ENCODE measurements around the gene MINDY1. TPM values are rescaled to one million over a fixed set of nuclear protein-coding genes. Genes with fewer than 3 reads are reported as not detected.

Gene MINDY1
- total RNA-seq, 2 experiments from 2014 or later: 23.9 to 24.3 TPM

DNA sequence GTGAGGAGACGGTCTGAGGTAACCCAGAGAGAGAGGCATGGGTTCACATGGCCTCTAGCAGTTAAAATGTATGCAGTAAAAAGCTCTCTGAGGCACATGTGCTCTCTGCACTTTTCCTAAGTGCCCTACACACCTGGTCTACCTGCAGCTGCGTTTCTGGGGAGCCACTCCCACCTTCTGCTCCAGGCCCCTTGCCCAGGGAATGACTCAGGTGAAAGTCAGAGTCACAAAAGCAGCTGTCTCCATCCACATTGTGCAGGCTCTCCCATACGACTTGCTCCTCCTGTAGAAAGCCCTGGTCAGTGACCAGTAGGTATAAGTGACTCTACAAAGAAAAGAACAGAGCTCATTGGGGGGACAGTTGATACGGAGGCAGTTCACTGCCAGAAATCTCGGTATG, 8.8 kb downstream of the MINDY1 start:
- ChIA-PET POLR2A (interaction anchor here (0.6 kb wide), 1 partner anchor 57 kb away, joined by 3 read pairs; no protein-coding TSS in a partner anchor), CTCF (interaction anchor here (0.9 to 6.9 kb wide), 3 partner anchors 12 to 742 kb away, joined by 3 to 61 read pairs (median 3); partner anchors contain the start of gene ANXA9)
- Mint-ChIP-seq H3K4me1 (peaks cover 39% of the 10 kb centered on the region), H3K27me3 (no peaks in the 10 kb centered on the region), H3K4me3 (no peak overlapping the region), H3K27ac (no peak overlapping the region), H3K9me3 (no peaks in the 10 kb centered on the region), H3K36me3 (ENCODE audit: low read depth) (peaks cover 42% of the 10 kb centered on the region)
- DNase-seq: no peak

DNA sequence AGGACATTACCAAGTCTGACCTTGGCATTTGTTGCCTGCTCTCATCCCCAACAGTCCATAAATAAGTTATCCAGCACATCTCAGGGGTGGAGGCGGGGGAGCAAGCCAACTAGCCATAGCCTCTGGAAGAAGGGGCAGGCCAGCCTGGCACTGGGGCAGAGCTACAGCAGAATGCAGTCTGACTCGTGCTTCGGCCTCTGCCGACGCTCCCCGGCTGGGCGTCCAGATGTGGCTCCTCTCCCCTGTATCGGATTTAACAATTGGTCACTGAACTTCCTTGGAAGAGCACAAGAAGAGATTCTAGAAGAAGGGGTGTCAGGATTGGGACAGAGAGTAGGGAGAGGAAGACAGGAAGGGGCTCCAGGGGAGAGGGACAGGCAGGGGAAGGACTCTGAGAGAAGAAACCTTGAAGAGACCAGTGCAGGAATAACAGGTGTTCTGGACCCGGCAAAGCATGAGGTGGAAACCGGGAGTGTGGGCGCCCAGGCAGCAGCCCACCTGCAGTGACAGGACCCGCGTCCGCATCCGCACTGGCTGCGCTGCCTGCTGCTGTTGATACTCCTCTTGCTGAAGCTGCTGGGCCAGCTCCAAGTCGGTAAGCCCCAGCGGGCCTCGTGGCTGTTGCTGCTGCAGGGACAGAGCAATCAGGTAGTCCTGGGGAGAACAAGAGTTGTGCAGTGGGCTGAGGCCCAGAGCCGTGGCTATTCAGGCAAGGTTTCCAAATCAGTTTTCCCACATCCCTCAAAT, 9.4 kb downstream of the MINDY1 start:
- POLR2A ChIA-PET: interaction anchor here (1.2 kb wide), 1 partner anchor 15 kb away, joined by 6 read pairs; the partner anchor contains the start of gene ANXA9
- no peak overlapping the region for H3K4me3 Mint-ChIP-seq
- CTCF ChIA-PET: interaction anchor here (0.6 to 6.9 kb wide), 8 partner anchors 8 to 741 kb away, joined by 3 to 61 read pairs (median 3); partner anchors contain the start of genes ANXA9 and MINDY1

DNA sequence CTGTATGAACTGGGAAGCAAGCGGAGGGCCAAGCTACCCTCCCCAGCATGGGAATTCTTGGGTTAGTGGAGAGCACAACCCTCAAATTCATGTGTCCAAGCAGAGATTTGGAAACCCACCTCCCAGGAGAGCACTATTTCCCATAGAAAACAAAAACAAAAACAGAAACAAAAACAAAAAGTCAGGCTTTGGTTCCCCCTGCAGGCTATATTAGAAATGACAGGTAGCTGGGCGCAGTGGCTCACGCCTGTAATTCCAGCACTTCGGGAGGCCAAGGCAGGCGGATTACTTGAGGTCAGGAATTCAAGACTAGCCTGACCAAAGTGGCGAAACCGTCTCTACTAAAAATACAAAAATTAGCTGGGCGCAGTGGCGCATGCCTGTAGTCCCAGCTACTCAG, 10.8 kb downstream of the MINDY1 start:
- Mint-ChIP-seq H3K4me1 (peaks cover 21% of the 10 kb centered on the region), H3K27me3 (no peaks in the 10 kb centered on the region), H3K27ac (no peak overlapping the region), H3K9me3 (no peaks in the 10 kb centered on the region), H3K36me3 (ENCODE audit: low read depth) (peaks cover 29% of the 10 kb centered on the region), H3K4me3 (no peak overlapping the region)
- ChIA-PET CTCF (interaction anchor here (0.7 to 6.9 kb wide), 12 partner anchors 10 to 532 kb away, joined by 3 to 61 read pairs (median 4); partner anchors contain the start of genes ANXA9 and MINDY1), POLR2A (interaction anchor here (0.8 to 1.2 kb wide), 2 partner anchors 14 to 22 kb away, joined by 3 to 6 read pairs; partner anchors contain the start of gene ANXA9)
- peak; percentile 46 for DNase-seq

More for the DNA sequence above, 9.4 kb downstream of the MINDY1 start:
- Mint-ChIP-seq H3K36me3 (ENCODE audit: low read depth) (peaks cover 42% of the 10 kb centered on the region), H3K27ac (no peak overlapping the region), H3K27me3 (no peaks in the 10 kb centered on the region), H3K4me1 (peaks cover 32% of the 10 kb centered on the region), H3K9me3 (no peaks in the 10 kb centered on the region)
- DNase-seq: no peak

DNA sequence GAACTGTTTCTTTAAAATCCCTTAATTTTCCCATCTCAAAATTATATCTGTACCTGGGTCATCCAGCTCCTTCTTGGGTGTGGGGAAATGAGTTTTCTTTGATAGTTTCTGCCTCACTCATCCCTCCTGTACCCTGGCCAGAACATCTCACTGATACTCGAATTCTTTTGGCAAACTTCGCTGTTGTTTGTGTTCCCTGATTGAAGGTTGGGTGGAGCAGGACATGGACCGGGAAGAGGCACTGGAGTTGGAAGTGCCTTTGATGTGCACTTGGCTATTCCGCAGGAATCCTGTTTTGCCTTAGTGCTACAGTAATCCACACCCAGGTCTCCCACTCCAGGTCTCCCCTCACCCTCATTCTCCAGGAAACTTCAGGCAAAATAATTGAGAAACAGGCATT, 11.2 kb downstream of the MINDY1 start:
- POLR2A ChIA-PET: no interaction called here
- Mint-ChIP-seq H3K4me3 (no peak overlapping the region), H3K9me3 (no peaks in the 10 kb centered on the region), H3K4me1 (peaks cover 18% of the 10 kb centered on the region), H3K36me3 (ENCODE audit: low read depth) (peaks cover 25% of the 10 kb centered on the region), H3K27ac (no peak overlapping the region), H3K27me3 (no peaks in the 10 kb centered on the region)
- no peak for DNase-seq
- CTCF ChIA-PET: interaction anchor here (0.9 to 6.9 kb wide), 9 partner anchors 9 to 532 kb away, joined by 3 to 61 read pairs (median 4); partner anchors contain the start of genes ANXA9, CERS2 and MINDY1

DNA sequence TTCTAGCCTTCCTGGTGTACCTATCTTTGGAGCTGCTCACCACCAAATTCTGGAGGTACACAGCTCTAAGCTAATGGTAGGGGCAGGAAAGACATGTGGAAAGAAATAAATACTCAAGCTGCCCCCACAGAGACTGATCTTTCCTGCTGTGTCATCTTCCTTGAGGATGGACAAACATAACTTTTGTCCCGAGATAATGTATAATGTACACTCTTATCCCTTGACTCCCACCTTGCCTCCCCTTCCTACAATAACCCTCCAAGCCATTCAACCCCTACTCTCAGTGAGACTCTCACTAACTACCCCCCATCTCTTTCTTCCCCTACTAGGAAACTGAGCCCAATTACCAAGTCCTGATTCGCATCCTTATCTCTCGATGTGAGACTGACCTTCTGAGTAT, 12.5 kb downstream of the MINDY1 start:
- POLR2A ChIA-PET: no interaction called here
- Mint-ChIP-seq H3K27me3 (no peaks in the 10 kb centered on the region), H3K36me3 (ENCODE audit: low read depth) (peaks cover 18% of the 10 kb centered on the region), H3K9me3 (no peaks in the 10 kb centered on the region), H3K4me3 (no peak overlapping the region), H3K27ac (no peak overlapping the region), H3K4me1 (peaks cover 13% of the 10 kb centered on the region)
- DNase-seq: no peak
- CTCF ChIA-PET: interaction anchor here (1.6 to 6.9 kb wide), 4 partner anchors 8 to 20 kb away, joined by 4 to 61 read pairs (median 30); partner anchors contain the start of genes ANXA9, CERS2 and MINDY1

DNA sequence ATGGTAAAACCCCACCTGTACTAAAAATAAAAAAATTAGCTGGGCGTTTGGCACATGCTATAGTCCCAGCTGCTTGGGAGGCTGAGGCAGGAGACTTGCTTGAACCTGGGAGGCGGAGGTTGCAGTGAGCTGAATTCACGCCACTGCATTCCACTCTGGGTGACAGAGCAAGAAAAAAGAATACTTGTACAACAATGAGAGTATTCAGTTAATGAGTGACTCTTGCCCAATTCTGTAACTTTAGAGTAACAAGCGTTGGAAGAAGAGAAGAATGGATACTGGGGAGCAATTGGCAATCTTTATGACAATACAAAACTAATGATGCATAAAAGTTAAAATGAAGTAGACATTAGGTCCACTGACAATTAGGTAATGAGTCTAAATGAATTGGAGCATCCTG, 14.1 kb downstream of the MINDY1 start:
- H3K4me3 Mint-ChIP-seq: no peak overlapping the region
- ChIA-PET POLR2A (no interaction called here), CTCF (interaction anchor here (6.9 kb wide), 1 partner anchor 13 kb away, joined by 61 read pairs; the partner anchor contains the start of gene ANXA9)
- H3K4me1 Mint-ChIP-seq: peaks cover 11% of the 10 kb centered on the region
- no peak for DNase-seq
- H3K27me3 Mint-ChIP-seq: no peaks in the 10 kb centered on the region
- no peak overlapping the region for H3K27ac Mint-ChIP-seq
- no peaks in the 10 kb centered on the region for H3K9me3 Mint-ChIP-seq
- H3K36me3 Mint-ChIP-seq (ENCODE audit: low read depth): peaks cover 9% of the 10 kb centered on the region

DNA sequence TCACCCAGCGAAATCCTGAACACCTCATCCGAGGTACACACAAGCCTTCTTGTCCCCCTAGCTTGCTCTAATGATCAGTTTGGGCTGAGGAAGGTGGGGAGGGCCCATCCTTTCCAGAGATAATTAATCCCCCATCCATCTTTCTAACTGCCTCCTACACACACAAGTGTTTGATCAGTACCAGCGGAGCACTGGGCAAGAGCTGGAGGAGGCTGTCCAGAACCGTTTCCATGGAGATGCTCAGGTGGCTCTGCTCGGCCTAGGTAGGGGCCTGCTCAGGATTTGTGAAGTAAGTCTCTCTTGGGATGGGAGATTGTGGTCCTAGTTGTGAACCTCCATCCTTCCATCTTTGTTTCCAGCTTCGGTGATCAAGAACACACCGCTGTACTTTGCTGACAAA, 18.8 kb downstream of the MINDY1 start:
- DNase-seq: no peak
- Mint-ChIP-seq H3K9me3 (no peaks in the 10 kb centered on the region), H3K36me3 (ENCODE audit: low read depth) (no peaks in the 10 kb centered on the region), H3K4me1 (peaks cover 3% of the 10 kb centered on the region), H3K27me3 (no peaks in the 10 kb centered on the region), H3K27ac (no peak overlapping the region), H3K4me3 (no peak overlapping the region)
- POLR2A ChIA-PET: no interaction called here
- CTCF ChIA-PET: interaction anchor here (0.6 to 3.3 kb wide), 2 partner anchors 8 to 84 kb away, joined by 4 to 19 read pairs; no protein-coding TSS in a partner anchor

DNA sequence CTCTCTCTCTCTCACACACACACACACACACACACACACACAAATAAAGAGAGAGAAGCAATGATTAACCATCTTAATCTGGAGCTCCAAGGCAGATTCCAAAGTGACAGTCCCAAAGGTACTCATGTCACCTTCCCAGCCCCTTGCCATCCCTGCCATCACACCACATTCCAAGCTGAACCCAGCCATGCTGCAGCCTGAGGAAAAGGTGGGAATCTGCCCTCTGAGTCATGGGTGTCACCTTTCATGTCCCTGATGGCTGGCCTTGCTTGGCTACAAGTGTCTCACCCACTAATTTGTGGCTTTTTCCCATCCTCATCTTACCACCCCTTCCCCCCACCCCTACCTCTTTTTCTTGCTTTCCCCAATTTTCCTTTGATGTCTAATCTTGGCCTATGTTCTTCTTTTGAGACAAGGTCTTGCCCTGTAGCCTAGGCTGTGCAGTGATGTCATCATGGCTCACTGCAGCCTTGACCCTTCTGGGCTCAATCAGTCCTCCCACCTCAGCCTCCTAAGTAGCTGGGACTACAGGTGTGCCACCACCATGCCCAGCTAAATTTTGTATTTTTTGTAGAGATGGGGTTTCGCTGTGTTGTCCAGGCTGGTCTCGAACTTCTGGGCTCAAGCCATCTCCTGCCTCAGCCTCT, 21.4 kb downstream of the MINDY1 start:
- Mint-ChIP-seq H3K4me1 (peaks cover 3% of the 10 kb centered on the region), H3K27me3 (no peaks in the 10 kb centered on the region), H3K27ac (no peak overlapping the region), H3K9me3 (no peaks in the 10 kb centered on the region), H3K36me3 (ENCODE audit: low read depth) (no peaks in the 10 kb centered on the region), H3K4me3 (no peak overlapping the region)
- no peak for DNase-seq
- ChIA-PET POLR2A (no interaction called here), CTCF (interaction anchor here (0.7 to 3.3 kb wide), 7 partner anchors 10 to 73 kb away, joined by 3 to 19 read pairs (median 3); partner anchors contain the start of gene CERS2)

DNA sequence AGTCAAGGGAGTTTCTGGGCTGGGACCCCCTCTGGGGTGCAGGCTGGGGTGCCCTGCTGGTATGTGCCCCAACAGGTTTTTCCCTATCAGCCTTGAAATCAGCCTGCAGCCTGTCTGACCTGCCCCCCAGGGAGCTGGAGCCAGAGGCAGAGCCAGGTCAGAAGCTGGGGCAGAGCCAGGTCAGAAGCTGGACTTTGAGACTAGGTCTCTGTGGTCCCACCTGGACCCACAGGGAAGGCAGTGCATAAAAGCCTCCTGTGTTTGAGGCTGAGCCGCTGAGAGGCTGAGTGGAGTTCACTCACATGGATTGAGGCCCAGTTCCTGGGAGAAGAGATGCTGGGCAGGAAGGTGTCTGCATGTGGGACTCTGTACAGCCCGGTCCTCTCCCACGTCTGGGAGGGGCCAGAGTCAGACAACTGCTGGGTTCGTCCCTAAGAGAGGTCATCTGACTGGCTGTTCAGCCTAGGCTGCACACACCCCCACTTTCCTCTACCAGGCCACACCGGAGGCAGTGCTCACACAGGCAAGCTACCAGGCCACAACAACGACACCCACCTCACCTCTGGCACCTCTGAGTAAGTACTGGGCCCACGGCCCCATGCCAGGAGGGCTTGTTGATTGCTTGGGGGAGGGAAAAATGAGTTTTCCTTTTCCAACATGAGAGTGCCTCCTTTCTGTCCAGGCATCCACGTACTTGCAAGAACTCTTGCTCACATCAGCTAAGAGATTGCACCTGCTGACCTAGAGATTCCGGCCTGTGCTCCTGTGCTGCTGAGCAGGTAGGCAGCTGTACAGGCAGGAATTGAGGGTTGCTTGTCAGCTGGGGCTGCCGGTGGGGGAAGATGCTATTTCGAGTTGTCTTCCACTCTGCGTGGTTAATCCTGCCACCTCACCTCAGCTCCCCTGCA, 24.6 kb downstream of the MINDY1 start, which contains the start of gene ANXA9:
Gene ANXA9 (plus strand): TSS at position 488 of the 908 bp plus-strand sequence. CDS start 814 bp downstream, outside the sequence.
- H3K9me3 Mint-ChIP-seq: no peaks in the 10 kb centered on the region
- no peak for DNase-seq
- POLR2A ChIA-PET: interaction anchor here (1.1 kb wide), 1 partner anchor 14 kb away, joined by 6 read pairs; no protein-coding TSS in a partner anchor
- no peaks in the 10 kb centered on the region for H3K27me3 Mint-ChIP-seq
- H3K27ac Mint-ChIP-seq: peak within 1 kb of the TSS; percentile 36
- H3K36me3 Mint-ChIP-seq (ENCODE audit: low read depth): no peaks in the 10 kb centered on the region
- H3K4me3 Mint-ChIP-seq: no peak within 1 kb of the TSS
- peaks cover 27% of the 10 kb centered on the region for H3K4me1 Mint-ChIP-seq
- CTCF ChIA-PET: interaction anchor here (0.6 to 7.9 kb wide), 9 partner anchors 9 to 583 kb away, joined by 3 to 61 read pairs (median 4); partner anchors contain the start of gene MINDY1

DNA sequence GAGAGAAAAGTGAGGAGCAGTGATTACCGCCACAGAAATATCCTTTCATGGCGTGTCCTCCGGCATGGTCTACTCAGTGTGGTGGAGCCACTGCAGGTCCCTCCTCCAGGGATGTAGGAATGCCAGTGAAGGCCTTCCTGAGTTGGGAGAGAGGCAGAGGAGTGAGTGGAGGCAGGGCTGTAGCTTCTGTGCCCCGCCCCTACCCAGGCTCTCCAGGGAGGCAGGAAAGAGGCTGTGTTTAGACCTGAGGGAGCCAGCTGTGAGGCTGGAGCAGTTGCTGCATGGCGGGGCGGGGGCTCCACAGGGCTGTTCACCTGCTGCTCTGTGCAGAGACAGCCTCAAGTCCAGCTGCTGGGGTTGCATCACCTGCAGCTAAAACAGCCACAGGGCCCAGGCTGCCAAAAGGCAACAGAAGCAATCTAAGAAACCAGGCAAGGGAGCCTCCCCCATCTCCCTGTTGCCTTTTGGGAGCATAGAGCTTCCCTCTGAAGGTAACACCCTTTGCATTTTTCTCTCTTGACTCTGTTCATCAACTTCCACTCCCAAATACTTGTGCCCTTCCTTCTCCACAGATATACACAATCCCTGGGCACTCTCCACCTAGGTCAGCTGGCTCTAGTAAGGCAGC, 25.4 kb downstream of the MINDY1 start:
- Mint-ChIP-seq H3K4me1 (peaks cover 34% of the 10 kb centered on the region), H3K4me3 (no peak overlapping the region), H3K9me3 (no peaks in the 10 kb centered on the region), H3K27me3 (no peaks in the 10 kb centered on the region), H3K36me3 (ENCODE audit: low read depth) (no peaks in the 10 kb centered on the region), H3K27ac (peak overlapping the region; percentile 36)
- CTCF ChIA-PET: interaction anchor here (0.6 to 7.9 kb wide), 8 partner anchors 9 to 582 kb away, joined by 3 to 61 read pairs (median 8); partner anchors contain the start of gene MINDY1
- POLR2A ChIA-PET: interaction anchor here (1.1 kb wide), 1 partner anchor 15 kb away, joined by 6 read pairs; no protein-coding TSS in a partner anchor
- no peak for DNase-seq
